Natural killer cell (primary cell): Measurements from ENCODE around the gene MSI2. TPM values are rescaled to one million over a fixed set of nuclear protein-coding genes. Genes with fewer than 3 reads are reported as not detected.
A peak's percentile ranks its signal among the peaks of the same experiment; 100 is the strongest.

Experiments
- ATAC-seq, 3 donors: fragments of 150-1000 bp in 2 of 3; fragments of 200-7000 bp in 1 of 3; cut with Tn5 transposase; 1 replicate in 1 of 3; 2 replicates in 2 of 3; pipeline ENCODE4 v1.10.0; 2021; ENCODE audit warnings: mild to moderate bottlenecking in 2 of 3, moderate library complexity in 2 of 3
- DNase-seq, 2 donors: peaks; one replicate each; pipeline versions ENCODE4 v3.0.0 to v3.0.0-alpha.2; 2013 to 2021; ENCODE audit warnings: mixed read lengths in 1 of 2
- H3K27ac ChIP-seq: one replicate; pipeline ENCODE4 v1.5.1; 2013; ENCODE audit warnings: mild to moderate bottlenecking, low read length
- H3K27me3 ChIP-seq: one replicate; pipeline ENCODE4 v1.6.1; 2013; ENCODE audit warnings: low read length; ENCODE audit not compliant: control insufficient read depth, insufficient read depth
- H3K36me3 ChIP-seq: one replicate; pipeline ENCODE4 v1.6.1; 2013; ENCODE audit warnings: low read length; ENCODE audit not compliant: control insufficient read depth, insufficient read depth
- H3K4me1 ChIP-seq: one replicate; pipeline ENCODE4 v1.6.1; 2013; ENCODE audit warnings: low read length; ENCODE audit not compliant: control insufficient read depth, insufficient read depth
- H3K4me3 ChIP-seq: one replicate; pipeline ENCODE4 v1.5.1; 2013; ENCODE audit warnings: low read length
- H3K9me3 ChIP-seq: one replicate; pipeline ENCODE4 v1.6.1; 2013; ENCODE audit warnings: low read length; ENCODE audit not compliant: control insufficient read depth, insufficient read depth
- H3K27ac Mint-ChIP-seq, 2 donors: one replicate each; pipeline ENCODE4 v1.8.0; 2022; ENCODE audit warnings: mild to moderate bottlenecking in 2 of 2, mixed read lengths in 2 of 2, moderate library complexity in 1 of 2
- H3K27me3 Mint-ChIP-seq, 2 donors: one replicate each; pipeline ENCODE4 v1.8.0; 2022; ENCODE audit warnings: low read depth in 2 of 2, mixed read lengths in 2 of 2
- H3K36me3 Mint-ChIP-seq: one replicate; pipeline ENCODE4 v1.8.0; 2022; ENCODE audit warnings: mixed read lengths
- H3K4me1 Mint-ChIP-seq, 2 donors: one replicate each; pipeline ENCODE4 v1.8.0; 2022; ENCODE audit warnings: mixed read lengths in 2 of 2
- H3K4me3 Mint-ChIP-seq: one replicate; pipeline ENCODE4 v1.8.0; 2022; ENCODE audit warnings: mild to moderate bottlenecking, moderate library complexity, mixed read lengths
- H3K9me3 Mint-ChIP-seq, 2 donors: one replicate each; pipeline ENCODE4 v1.8.0; 2022; ENCODE audit warnings: mixed read lengths in 2 of 2
- CTCF ChIP-seq: fragments of 200-600 bp; IDR thresholded peaks from one replicate; pipeline ENCODE4 v1.8.0; 2022; ENCODE audit warnings: antibody characterized with exemption
- WGBS: methylation state at CpG from one replicate; pipeline ENCODE4 v1.1.7; 2013; ENCODE audit warnings: missing lambda C conversion rate; ENCODE audit not compliant: insufficient coverage; 5-methylcytosine and 5-hydroxymethylcytosine counted together
- intact Hi-C: fragments of 100-400 bp; cut with micrococcal nuclease; formaldehyde crosslinking; loops from one replicate; pipeline ENCODE4 v1.14.2; 2022
- total RNA-seq, 4 donors: library from RNA; stranded (reverse); fragments of 120-200 nt in 1 of 4; gene quantifications; one replicate each; pipeline versions ENCODE4 v1.2.3 to v1.2.4, GENCODE V29; 2013 to 2022

The MSI2 gene
- total RNA-seq, 3 donors from 2014 or later (not counting 1 experiment from before 2014, with no cell fraction given), result 95.5 to 145 (median 96.8) TPM

- Histone ChIP-seq H3K36me3 (no peaks in the 10 kb centered on the region), H3K4me3 (no peak overlapping the region), H3K9me3 (no peaks in the 10 kb centered on the region), H3K27ac (no peak overlapping the region), H3K27me3 (no peaks in the 10 kb centered on the region), H3K4me1 (no peaks in the 10 kb centered on the region)
- 18% methylated on average over 13 of the region's 13 CpGs for WGBS
- intact Hi-C loops, result loop anchor here (1.0 to 2.0 kb wide), 4 partner anchors 112 to 590 kb away; no protein-coding TSS in a partner anchor
- Mint-ChIP-seq H3K4me1 (peaks cover 8% of the 10 kb centered on the region in 2 donors), H3K9me3 (no peaks in the 10 kb centered on the region), H3K4me3 (no peak overlapping the region), H3K27me3 (peaks cover 24 to 49% of the 10 kb centered on the region in 2 donors), H3K27ac (no peak overlapping the region), H3K36me3 (no peaks in the 10 kb centered on the region)
- DNase-seq (peak; percentile 74 to 90), ATAC-seq (peak; percentile 91 to 99 (median 99))
- TF ChIP-seq CTCF, result peak; percentile 100
These were observed 13.1 kb upstream of the MSI2 start for GRCh38 chr17:57243171-57243622.

GRCh38 chr17:57245786-57246185 lies 10.5 kb upstream of the MSI2 start:
- Histone ChIP-seq H3K9me3 (no peaks in the 10 kb centered on the region), H3K36me3 (no peaks in the 10 kb centered on the region), H3K4me3 (no peak overlapping the region), H3K4me1 (no peaks in the 10 kb centered on the region), H3K27ac (no peak overlapping the region), H3K27me3 (no peaks in the 10 kb centered on the region)
- Mint-ChIP-seq H3K36me3 (no peaks in the 10 kb centered on the region), H3K4me3 (no peak overlapping the region), H3K27ac (no peak overlapping the region), H3K4me1 (peaks cover 8% of the 10 kb centered on the region in 2 donors), H3K9me3 (no peaks in the 10 kb centered on the region), H3K27me3 (peaks cover 19 to 32% of the 10 kb centered on the region in 2 donors)
- no peak for ATAC-seq
- 97% methylated on average over 10 of the region's 10 CpGs for WGBS
- intact Hi-C loops, result no loop called here
- no peak for DNase-seq
- no peak for TF ChIP-seq CTCF

GRCh38 chr17:57246257-57246656 lies 10.1 kb upstream of the MSI2 start:
- peaks cover 19 to 32% of the 10 kb centered on the region in 2 donors for H3K27me3 Mint-ChIP-seq
- no peaks in the 10 kb centered on the region for H3K27me3 ChIP-seq
- no peak overlapping the region for H3K4me3 Mint-ChIP-seq
- H3K4me1 ChIP-seq, result no peaks in the 10 kb centered on the region
- no peak for ATAC-seq
- WGBS, result 86% methylated on average over 2 of the region's 3 CpGs
- peaks cover 8% of the 10 kb centered on the region in 2 donors for H3K4me1 Mint-ChIP-seq
- peaks cover 0 to 2% of the 10 kb centered on the region in 2 donors for H3K9me3 Mint-ChIP-seq
- H3K4me3 ChIP-seq, result no peak overlapping the region
- H3K36me3 Mint-ChIP-seq, result no peaks in the 10 kb centered on the region
- H3K9me3 ChIP-seq, result no peaks in the 10 kb centered on the region
- no peaks in the 10 kb centered on the region for H3K36me3 ChIP-seq
- H3K27ac ChIP-seq, result no peak overlapping the region
- no peak overlapping the region for H3K27ac Mint-ChIP-seq
- intact Hi-C loops, result no loop called here
- DNase-seq, result no peak
- TF ChIP-seq CTCF, result no peak

GRCh38 chr17:57247261-57247660 lies 9.1 kb upstream of the MSI2 start:
- H3K27me3 ChIP-seq, result no peaks in the 10 kb centered on the region

More at GRCh38 chr17:57247261-57247660, 9.1 kb upstream of the MSI2 start:
- no peak overlapping the region for H3K27ac ChIP-seq
- no peak for DNase-seq
- peaks cover 8% of the 10 kb centered on the region in 2 donors for H3K4me1 Mint-ChIP-seq
- ATAC-seq, result no peak
- no peak for TF ChIP-seq CTCF
- intact Hi-C loops, result no loop called here
- H3K9me3 ChIP-seq, result no peaks in the 10 kb centered on the region
- no peaks in the 10 kb centered on the region for H3K36me3 ChIP-seq
- H3K27me3 Mint-ChIP-seq, result peaks cover 15 to 32% of the 10 kb centered on the region in 2 donors
- no peak overlapping the region for H3K4me3 Mint-ChIP-seq
- peaks cover 0 to 3% of the 10 kb centered on the region in 2 donors for H3K9me3 Mint-ChIP-seq
- H3K36me3 Mint-ChIP-seq, result no peaks in the 10 kb centered on the region
- 94% methylated on average over 5 of the region's 6 CpGs for WGBS
- H3K4me3 ChIP-seq, result no peak overlapping the region
- no peaks in the 10 kb centered on the region for H3K4me1 ChIP-seq
- no peak overlapping the region for H3K27ac Mint-ChIP-seq
